ENCODE data around the gene IMMP2L.

IMMP2L gene

GRCh38 chr7:111499027-111499426 is 63.3 kb downstream of the IMMP2L start:
- peak; percentile 86 for DNase-seq (ENCODE audit: low spot score)
- H3K27ac ChIP-seq (ENCODE audit: poor library complexity, severe bottlenecking) = peak overlapping the region; percentile 68
- H3K27me3 ChIP-seq (ENCODE audit: insufficient read depth, poor library complexity, severe bottlenecking) = no peaks in the 10 kb centered on the region
- peak; percentile 24 for TF ChIP-seq CTCF (IDR thresholded peaks at IDR 0.05; ENCODE audit: poor library complexity, severe bottlenecking)
- H3K4me1 ChIP-seq (ENCODE audit: insufficient read depth, poor library complexity, severe bottlenecking) = peaks cover 18% of the 10 kb centered on the region
- no peaks in the 10 kb centered on the region for H3K36me3 ChIP-seq (ENCODE audit: low read depth)
- no peak overlapping the region for H3K4me3 ChIP-seq (ENCODE audit: severe bottlenecking)
- H3K9me3 ChIP-seq (ENCODE audit: severe bottlenecking) = no peaks in the 10 kb centered on the region
- peak; percentile 98 for ATAC-seq (ENCODE audit: low read depth)

GRCh38 chr7:111498391-111499007 is 63.8 kb downstream of the IMMP2L start:
- peaks cover 18% of the 10 kb centered on the region for H3K4me1 ChIP-seq (ENCODE audit: insufficient read depth, poor library complexity, severe bottlenecking)
- H3K4me3 ChIP-seq (ENCODE audit: severe bottlenecking) = no peak overlapping the region
- no peak for DNase-seq (ENCODE audit: low spot score)
- no peaks in the 10 kb centered on the region for H3K27me3 ChIP-seq (ENCODE audit: insufficient read depth, poor library complexity, severe bottlenecking)
- H3K36me3 ChIP-seq (ENCODE audit: low read depth) = no peaks in the 10 kb centered on the region
- H3K27ac ChIP-seq (ENCODE audit: poor library complexity, severe bottlenecking) = peak overlapping the region; percentile 68
- no peaks in the 10 kb centered on the region for H3K9me3 ChIP-seq (ENCODE audit: severe bottlenecking)
- no peak for TF ChIP-seq CTCF (IDR thresholded peaks at IDR 0.05; ENCODE audit: poor library complexity, severe bottlenecking)
- ATAC-seq (ENCODE audit: low read depth) = peak; percentile 20; the same call in 2 of the 3 replicates

GRCh38 chr7:111495173-111495810 is 67.0 kb downstream of the IMMP2L start:
- H3K4me1 ChIP-seq (ENCODE audit: insufficient read depth, poor library complexity, severe bottlenecking) = peaks cover 18% of the 10 kb centered on the region
- no peaks in the 10 kb centered on the region for H3K27me3 ChIP-seq (ENCODE audit: insufficient read depth, poor library complexity, severe bottlenecking)
- H3K36me3 ChIP-seq (ENCODE audit: low read depth) = no peaks in the 10 kb centered on the region
- H3K9me3 ChIP-seq (ENCODE audit: severe bottlenecking) = no peaks in the 10 kb centered on the region
- no peak overlapping the region for H3K27ac ChIP-seq (ENCODE audit: poor library complexity, severe bottlenecking)
- H3K4me3 ChIP-seq (ENCODE audit: severe bottlenecking) = no peak overlapping the region
- DNase-seq (ENCODE audit: low spot score) (no peak), ATAC-seq (ENCODE audit: low read depth) (no peak)
- TF ChIP-seq CTCF (IDR thresholded peaks at IDR 0.05; ENCODE audit: poor library complexity, severe bottlenecking) = no peak

- no peak for DNase-seq (ENCODE audit: low spot score)
These were observed 70.1 kb downstream of the IMMP2L start for GRCh38 chr7:111492234-111492633.

More at GRCh38 chr7:111492234-111492633, 70.1 kb downstream of the IMMP2L start:
- no peak for ATAC-seq (ENCODE audit: low read depth)
- H3K36me3 ChIP-seq (ENCODE audit: low read depth) = no peaks in the 10 kb centered on the region; the same call in 1 of the 2 replicates
- no peaks in the 10 kb centered on the region for H3K27me3 ChIP-seq (ENCODE audit: insufficient read depth, poor library complexity, severe bottlenecking)
- no peak overlapping the region for H3K4me3 ChIP-seq (ENCODE audit: severe bottlenecking)
- H3K27ac ChIP-seq (ENCODE audit: poor library complexity, severe bottlenecking) = no peak overlapping the region
- H3K4me1 ChIP-seq (ENCODE audit: insufficient read depth, poor library complexity, severe bottlenecking) = no peaks in the 10 kb centered on the region
- H3K9me3 ChIP-seq (ENCODE audit: severe bottlenecking) = no peaks in the 10 kb centered on the region
- TF ChIP-seq CTCF (IDR thresholded peaks at IDR 0.05; ENCODE audit: poor library complexity, severe bottlenecking) = no peak

Data from RWPE2 (cell line).